Glomerular endothelial cell (primary cell): Measurements from ENCODE around the gene SEC22A. TPM values are rescaled to one million over a fixed set of nuclear protein-coding genes. Genes with fewer than 3 reads are reported as not detected.

Experiments used
- total RNA-seq: library from RNA; depleted of rRNA; stranded (reverse); fragments of >200 nt; gene quantifications from 2 replicates; pipeline ENCODE4 v1.2.3, GENCODE V29; 2015

The SEC22A gene
- total RNA-seq, 1 donor from 2014 or later: 37.0 TPM

Other genes starting within 250 kb of the SEC22A start
- not detected in 2 replicates for gene SEMA5B, start 174.2 kb upstream of the SEC22A start, total RNA-seq
- gene PDIA5, start 134.9 kb upstream of the SEC22A start, total RNA-seq: 119 and 131 TPM in 2 replicates
- not detected in 2 replicates for gene ADCY5, start 247.1 kb downstream of the SEC22A start, total RNA-seq